Right hindlimb (tissue), 1 donor: ENCODE results near the gene RADX.
"Not testable (repeated sequence)": the region's sequence is repeated elsewhere in the genome, so short reads cannot be mapped to it uniquely, and the experiment has no call there.

Source experiments
- DNase-seq: peaks from one replicate; pipeline ENCODE4 v3.0.0-alpha.2; 2018

Gene RADX, protein sequence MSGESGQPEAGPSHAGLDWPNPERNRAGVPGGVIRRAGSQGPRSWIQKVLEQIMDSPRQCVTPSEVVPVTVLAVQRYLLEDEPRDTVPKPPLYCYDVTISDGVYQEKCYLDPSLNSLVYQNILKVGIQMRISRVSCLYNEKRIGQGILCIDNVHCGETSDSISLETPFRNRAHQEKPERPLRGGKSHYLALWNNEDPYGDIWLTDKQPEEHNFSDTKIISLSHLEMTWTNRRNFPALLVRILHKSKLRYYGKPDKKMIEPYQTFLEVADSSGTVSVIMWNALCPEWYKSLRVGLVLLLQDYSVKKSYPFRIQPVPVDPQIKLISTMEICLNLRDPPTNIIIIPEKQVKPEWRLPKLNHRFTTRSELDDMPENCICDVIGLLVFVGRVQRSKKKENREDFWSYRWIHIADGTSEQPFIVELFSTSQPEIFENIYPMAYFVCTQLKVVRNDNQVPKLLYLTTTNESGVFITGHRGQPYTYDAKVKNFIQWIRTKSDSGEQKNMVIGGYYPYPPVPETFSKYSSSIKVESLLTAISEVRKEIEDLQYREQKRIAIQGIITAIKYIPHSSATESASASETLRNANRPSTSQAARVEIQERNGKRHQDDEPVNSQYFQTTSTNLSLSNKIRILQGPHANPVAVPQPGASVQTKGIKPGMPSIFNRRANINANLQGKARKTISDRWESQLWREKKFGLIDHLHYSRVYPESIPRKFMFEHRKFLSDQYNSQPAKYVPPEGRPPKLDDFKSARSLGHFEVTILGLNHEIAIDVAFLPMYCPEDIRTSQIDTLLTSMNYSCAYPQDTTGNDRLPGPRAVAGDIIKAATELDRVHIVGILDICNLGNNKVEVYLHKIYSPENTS

DNA sequence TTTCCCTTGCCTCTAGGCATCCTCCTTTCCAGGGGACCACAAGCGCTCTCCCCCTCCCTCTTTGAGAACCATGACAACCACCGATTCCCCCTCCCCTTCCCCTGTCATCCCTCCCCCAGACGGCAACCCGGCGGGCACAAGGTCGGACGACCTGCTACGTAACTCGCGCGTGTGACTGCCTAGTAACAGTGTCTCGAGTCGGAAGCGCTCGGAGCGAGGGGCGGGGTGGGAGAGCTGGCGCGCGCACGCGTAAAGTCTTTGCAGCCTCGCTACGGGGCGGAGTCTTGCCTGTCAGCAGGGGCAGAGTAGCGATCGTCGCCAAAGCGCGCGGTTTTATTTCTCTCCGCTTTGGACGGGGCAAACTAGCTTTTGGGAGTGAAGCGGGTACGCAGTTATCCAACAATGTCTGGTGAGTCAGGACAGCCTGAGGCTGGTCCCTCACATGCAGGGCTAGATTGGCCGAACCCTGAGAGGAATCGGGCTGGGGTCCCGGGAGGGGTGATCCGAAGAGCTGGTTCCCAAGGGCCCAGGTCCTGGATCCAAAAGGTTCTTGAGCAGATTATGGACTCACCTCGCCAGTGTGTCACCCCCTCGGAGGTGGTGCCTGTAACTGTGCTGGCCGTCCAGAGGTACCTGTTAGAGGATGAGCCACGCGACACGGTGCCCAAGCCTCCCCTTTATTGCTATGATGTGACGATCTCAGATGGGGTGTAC, at the start of gene RADX:
Gene RADX, plus strand, starts transcription at position 300 of the 714 bp plus-strand sequence. Its CDS starts 103 bp downstream, at position 403.
- DNase-seq: peak; percentile 84

DNA sequence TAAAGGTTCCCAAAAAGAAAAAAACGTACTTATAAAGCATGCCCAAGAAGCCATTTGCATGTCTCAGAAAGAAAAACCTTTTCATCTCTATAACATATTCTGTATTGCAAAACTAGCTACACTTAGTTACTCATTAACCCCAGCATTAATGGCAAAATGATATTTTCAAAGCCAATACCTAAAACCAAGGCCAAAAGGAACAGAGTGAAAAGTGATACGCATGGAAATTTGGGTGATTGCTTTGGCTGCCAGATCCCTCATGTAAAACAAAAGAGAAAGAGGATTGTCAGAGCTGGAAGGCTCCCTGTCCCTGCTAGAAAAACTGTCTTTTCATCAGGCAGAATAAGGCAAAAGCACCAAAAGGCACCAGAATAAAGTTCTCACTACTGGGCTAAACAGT, 46.8 kb upstream of the RADX start:
- DNase-seq: no peak

DNA sequence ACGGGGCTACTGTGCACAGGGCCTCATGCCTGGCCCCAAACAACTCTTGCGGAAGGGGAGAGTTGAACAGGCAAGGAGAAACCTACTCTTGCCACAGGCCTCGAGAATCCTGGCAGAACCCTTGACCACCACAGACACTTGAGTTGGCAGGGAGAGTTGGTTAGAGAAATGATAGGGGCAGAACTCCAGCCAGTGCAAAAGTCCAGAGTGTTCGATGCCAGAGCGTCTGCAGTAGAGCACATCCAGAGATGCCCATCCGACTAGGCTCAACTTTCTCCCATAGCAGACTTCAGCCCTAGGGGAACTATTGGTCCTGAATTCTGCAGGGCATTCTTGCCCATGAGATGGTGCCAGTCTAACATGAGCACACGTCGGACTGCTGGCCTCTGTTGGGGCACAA, 45.4 kb upstream of the RADX start:
- DNase-seq: no peak

DNA sequence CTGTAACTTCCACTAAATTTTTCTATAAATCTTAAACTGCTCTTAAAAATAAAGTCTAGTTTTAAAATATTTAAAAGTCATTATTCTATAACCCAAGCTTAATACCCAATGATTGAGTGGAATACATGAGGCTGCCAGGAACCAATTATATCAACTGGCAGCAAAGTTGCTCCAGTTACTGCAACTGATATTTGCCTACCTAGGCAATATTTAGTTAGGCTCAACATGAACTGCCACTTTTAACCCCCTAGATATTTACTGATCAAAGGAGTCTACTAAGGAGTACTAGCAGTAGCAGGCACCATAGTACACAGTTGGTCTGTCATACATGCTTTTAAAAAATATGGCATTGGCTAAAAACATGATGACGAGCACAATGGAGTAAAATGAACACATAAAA, 29.9 kb upstream of the RADX start:
- DNase-seq: no peak

DNA sequence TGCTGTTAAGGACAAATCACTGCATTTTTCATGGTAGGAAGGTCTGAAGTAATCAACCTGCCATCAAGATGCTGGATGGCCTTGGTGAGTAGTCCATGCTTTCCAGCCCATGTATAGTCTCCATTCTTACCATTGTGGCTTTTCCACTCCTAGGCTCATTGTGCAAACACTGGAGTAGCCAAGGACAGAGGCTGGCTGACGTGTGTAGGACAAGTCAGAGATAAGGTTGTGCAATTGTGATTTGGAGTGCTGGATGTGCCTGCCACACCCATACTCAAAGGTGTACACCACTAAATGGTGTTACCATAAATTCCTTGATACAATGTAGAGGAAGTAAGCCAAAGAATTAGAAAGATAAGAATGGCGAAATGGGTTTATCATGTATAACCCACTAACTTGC, 26.3 kb upstream of the RADX start:
- DNase-seq: no peak

DNA sequence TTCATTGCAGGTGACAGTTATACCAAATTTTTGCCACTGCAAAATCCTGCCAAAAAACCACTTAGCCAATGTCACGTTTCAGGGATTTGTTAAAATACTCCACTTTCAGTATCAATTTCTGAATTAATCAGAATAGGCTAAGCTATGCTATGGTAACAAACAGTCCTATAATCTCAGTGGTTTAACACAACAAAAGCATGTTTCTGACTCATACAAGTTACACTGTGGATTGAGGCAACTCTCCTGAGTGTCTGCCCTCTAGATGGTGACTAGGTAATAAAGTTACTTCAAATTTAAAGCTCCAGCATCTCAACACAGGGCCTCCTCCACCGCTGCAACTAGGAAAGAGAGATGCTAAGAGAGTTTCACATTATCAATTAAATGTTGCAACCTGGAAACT, 23.0 kb upstream of the RADX start:
- DNase-seq: no peak

DNA sequence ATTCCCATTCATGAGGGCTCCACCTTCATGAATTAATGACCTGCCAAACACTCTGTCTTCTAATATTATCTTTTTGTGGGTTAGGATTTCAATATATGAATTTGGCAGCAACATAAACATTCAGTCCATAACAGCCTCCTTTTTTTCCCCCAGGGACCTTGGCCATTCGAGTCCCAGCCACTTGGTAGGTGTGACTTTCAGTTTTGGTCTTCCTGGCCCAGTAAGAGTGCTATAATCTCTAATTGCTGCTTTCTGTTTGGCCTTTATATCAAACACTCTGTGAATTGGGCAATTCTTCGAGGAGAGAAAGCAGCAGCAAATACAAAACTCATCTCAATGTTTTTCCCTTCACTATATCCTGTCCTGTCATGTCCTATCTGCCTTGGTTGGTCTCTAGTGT, 12.4 kb upstream of the RADX start:
- no peak for DNase-seq

DNA sequence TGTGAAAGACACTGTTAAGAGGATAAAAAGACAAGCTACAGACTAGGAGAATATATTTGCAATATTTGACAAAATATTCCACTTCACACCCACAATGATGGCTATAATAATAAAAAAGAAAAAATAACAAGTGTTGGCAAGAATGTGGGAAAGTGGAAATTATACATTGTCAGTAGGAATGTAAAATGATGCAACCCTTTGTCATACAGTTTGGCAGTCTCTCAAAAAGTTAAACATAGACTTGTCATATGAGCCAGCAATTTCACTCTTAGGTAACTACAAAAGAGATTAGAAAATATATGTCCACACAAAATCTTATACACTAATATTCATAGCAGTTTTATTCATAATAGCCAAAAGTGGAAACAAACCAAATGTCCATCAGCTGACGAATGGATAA, 5.2 kb upstream of the RADX start:
- no peak for DNase-seq

DNA sequence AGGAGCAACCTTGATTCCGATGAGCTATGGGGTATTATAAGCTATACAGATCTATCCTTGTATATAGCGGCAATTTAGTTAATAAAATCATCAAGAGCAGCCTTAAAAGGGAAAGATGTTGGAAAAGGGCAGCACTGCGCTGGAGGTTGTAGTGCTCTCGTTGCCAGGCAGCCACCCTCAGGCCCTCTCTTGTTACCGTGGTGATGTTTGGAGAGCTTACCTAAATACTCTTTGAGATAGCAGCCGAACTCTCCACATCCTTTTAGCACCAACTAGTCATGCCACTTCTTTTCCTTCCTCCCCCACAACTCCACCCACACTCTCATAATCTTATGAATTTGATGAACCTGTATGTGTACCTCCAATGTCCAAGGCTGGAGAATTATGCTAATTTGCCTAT, 3.8 kb upstream of the RADX start:
- no peak for DNase-seq

DNA sequence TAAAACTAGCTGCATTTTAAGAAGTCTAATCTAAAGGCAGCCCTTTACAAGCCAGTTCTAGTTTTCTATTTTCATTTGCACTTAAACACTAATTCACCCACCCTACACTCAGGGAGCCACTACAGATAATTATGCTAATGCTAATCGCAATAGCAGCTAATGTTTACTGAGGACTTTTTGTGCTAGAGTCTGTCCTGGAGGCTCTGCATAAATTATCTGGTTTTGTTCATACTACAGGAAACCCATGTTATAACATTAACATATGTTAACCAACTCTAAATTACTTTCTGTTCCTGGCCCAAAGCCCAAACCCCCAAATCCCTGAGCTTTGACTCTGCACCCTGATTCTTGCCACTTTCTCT, 480 bp upstream of the RADX start:
- no peak for DNase-seq

DNA sequence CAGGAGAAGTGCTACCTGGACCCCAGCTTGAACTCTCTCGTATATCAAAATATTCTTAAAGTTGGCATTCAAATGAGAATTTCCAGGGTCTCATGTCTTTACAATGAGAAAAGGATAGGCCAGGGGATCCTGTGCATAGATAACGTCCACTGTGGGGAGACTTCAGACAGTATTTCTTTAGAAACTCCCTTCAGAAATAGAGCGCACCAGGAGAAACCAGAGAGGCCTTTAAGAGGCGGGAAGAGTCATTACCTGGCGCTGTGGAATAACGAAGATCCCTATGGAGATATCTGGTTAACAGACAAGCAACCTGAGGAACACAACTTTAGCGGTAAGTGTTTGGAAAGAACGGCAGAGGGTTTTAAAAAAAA, 600 bp downstream of the RADX start:
- DNase-seq: no peak

DNA sequence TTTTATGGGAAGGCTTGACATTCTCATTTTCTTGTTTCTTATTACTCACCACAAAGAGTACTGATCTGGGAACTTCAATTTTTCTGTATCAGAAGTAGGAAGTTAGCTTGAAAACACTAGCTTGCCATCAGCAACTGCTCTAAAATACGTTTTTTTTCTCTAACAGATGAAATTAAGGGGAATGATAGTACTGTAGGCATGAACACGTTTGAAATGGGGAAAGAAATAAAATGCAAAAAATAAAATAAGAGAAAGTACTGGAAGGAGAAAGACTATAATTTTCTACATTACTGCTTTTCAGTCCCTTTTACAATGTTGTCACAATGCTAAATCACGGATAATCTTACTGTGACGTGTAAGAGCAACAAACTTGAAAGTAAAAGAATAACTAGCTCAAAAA, 1.5 kb downstream of the RADX start:
- DNase-seq: no peak

DNA sequence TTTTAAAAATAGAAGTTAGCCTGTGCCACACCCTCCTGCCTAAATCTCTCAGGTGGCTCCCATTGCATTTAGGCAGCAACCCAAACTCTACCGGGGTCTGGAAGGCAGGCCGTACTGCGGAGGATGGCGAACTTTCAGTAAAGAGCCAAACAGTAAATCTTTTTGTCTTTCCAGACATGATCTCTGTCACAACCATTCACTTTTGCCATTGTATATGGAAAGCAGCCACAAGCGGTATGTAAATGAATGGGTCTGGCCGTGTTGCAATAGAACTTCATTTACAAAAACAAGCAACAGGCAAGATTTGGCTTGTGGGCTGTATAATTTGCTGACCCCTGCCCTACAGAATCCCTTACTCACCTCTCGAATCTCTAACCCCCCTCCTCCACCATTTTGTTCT, 3.3 kb downstream of the RADX start:
- no peak for DNase-seq

DNA sequence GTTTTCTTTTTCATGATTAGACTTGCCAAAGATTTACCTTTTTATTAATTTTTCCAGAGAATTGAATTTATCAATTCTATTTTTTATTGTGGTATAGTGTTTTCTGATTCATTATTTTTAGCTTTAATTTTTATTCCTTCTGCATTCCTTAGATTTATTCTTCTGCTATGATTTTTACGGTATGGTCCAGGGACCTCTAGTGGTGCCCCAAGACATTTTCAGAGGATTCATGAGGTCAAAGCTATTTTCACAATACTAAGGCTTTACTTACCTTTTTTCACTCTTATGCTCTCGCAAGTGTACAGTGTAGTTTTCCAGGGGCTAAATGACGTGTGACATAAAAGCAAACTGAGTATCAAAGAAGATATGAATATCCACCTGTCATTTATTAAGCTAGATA, 8.0 kb downstream of the RADX start:
- no peak for DNase-seq

DNA sequence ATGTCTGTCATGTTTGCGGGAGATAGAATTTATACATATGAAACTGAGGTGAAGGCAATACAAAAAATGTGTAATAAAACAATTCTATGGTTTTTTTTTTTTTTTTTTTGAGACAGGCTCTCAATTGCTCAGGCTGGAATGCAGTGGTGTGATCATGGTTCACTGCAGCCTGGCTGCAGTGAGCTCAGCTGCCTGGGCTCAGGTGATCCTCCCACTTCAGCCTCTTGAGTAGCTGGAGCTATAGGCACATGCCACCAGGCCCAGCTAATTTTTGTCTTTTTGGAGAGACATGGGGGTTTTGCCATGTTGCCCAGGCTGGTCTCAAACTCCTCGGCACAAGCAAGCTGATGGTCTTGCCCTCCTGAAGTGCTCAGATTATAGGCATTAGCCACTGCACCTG, 10.1 kb downstream of the RADX start:
- no peak for DNase-seq

DNA sequence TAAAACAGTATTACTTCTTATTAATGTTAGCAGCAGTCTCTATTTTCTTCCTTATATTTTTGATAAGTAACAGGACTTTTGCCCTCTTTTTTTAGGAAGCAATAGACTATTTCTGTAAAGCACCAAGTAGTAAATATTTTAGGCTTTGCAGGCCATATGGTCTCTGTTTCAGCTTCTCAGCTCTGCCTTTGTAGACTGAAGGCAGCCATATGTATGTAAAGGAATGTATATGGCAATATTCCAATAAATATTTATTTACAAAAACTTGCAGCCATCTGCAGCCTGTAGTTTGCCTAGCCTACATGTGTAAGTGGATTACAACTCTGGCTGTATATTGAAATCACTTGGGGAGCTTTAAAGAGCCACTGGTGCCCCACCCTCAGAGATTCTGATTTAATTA, 15.0 kb downstream of the RADX start:
- no peak for DNase-seq

DNA sequence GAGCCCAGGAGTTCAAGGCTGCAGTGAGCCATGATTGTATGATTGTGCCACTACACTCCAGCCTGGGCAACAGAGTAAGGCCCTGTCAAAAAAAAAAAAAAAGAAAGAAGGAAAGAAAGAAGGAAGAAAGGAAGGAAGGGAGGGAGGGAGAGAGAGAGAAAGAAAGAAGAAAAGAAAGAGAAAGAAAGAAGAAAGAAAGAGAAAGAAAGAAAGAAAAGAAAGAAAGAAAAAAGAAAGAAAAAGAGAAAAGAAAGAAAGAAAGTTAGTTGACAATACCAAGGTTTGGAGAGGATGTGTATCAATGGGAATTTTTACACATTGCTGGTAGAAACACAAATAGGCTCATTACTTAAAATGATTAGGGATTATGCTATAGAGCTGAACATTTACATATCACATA, 19.8 kb downstream of the RADX start:
- DNase-seq: no peak

DNA sequence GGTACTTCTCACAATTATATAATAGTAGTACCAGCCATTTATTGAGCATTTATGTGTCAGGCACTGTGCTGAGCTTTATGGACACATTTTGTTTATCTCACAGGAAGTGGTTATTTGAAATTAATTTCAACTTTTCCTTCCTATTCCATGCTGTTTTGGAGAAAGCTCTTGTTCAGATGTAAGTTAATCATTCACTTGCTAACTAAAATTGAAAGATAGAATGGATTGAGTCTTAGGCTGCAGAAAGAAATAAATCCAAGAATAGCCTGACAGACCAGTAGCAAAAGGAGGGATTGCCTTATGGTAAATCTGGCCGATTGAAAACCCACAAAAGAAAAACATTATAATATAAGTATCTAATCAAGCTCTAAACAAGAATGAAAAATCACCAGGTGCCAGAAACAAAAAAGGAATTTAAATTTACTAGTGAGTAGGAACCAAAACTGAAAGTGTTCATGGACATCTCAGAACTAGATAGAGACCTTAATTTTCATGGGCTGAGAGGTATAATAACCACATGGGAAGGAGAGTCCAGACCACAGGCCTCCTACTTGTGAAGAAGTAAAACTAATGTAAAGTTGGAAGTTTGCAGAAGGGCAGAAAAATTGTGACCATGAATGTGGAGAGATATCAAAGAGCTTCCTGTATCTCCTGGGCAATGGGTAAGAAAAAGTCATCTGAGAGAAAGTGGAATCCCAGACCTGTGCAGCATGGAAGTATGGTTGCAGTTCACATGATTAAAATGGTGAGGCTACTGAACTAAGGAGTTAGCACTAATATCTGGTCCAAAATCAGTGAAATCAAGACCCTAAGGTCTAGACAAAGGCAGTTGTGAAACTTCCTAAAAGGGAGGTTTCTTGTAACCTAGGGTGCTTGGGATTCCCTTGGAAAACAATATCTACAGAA, 38.0 kb downstream of the RADX start:
- no peak for DNase-seq

DNA sequence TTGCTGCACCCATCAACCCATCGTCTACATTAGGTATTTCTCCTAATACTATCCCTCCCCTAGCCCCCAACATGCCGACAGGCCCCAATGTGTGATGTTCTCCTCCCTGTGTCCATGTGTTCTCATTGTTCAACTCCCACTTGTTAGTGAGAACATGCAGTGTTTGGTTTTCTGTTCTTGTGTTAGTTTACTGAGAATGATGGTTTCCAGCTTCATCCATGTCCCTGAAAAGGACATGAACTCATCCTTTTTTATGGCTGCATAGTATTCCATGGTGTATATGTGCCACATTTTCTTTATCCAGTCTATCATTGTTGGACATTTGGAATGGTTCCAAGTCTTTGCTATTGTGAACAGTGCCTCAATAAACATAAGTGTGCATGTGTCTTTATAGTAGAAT, 41.8 kb downstream of the RADX start:
- DNase-seq: not testable (repeated sequence)

DNA sequence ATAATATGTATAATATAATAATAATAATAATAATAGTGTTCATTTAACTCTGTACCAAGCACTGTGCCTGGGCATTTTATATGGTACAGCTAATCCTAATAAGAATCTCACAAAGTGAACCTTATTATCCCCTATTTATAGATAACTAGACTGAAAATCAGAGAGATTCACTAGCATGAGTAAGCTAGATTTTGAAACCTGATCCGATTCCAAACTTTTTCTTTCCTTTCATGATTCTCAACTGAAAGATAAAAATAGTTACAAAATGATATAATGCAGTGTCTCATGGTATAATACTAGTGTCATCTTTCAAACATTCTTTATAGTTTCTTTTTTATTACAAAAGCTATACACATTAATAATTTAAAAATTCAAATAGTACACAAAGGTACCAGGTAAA, 58.9 kb downstream of the RADX start:
- no peak for DNase-seq

DNA sequence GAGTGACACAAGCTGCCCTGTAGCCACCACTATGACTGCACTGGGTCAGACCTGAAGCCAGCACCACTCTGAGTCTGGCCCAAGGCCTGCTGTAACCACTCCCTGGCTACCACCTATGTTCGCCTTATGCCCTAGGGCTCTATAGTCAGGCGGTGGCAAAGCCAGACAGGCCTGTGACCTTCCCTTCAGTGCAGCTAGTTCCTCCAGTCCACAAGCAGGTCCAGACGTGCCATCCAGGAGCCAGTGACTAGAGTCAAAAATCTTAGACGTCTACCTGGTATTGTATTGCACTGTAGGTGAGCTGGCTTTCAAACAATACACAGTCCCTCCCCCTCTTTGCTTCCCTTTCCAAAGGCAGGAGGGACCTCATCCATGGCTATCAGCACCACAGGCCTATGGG, 60.7 kb downstream of the RADX start:
- no peak for DNase-seq

DNA sequence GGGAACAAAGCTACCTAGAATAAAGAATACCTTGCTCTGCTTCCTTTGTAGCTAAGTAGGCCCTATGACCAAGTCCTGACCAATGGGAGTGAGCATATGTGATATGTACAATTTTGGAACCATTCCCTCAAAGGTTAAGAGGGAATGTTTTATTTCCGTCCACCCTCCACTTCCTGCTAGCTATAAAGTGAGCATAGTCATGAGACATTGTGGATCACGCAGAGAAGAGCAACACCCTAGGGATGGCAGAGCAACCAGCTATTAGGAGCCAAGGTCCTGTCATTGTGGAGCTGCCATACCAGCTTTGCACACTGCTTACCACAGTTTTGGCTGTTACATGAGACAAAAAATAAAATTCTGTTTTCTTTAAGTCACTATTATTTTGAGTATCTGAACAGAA, 68.9 kb downstream of the RADX start:
- no peak for DNase-seq

DNA sequence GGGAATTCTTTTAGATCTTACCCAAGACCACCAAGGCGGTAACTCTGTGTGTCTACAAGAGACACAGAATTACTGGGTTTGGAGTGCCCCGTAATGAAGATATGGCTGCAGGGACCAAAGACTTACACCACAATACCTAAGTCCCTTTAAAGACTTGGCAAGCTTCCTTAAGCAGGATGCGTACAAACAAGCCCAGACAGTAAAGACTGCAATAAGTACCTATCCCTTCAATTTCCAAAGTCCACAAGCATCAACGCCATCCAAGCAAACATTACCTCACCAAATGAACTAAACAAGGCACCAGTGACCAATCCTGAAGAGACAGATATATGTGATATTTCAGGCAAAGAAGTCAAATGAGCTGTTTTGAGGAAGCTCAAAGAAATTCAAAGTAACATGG, 72.4 kb downstream of the RADX start:
- DNase-seq: no peak
